ENCODE results near the gene LPCAT2. TPM values are rescaled to one million over a fixed set of nuclear protein-coding genes. Genes with fewer than 3 reads are reported as not detected.

Gene LPCAT2
- total and polyA plus RNA-seq, 2 donors (not counting 3 experiments of a cell fraction or from before 2014, with no cell fraction given): 64.5 to 72.9 TPM

DNA sequence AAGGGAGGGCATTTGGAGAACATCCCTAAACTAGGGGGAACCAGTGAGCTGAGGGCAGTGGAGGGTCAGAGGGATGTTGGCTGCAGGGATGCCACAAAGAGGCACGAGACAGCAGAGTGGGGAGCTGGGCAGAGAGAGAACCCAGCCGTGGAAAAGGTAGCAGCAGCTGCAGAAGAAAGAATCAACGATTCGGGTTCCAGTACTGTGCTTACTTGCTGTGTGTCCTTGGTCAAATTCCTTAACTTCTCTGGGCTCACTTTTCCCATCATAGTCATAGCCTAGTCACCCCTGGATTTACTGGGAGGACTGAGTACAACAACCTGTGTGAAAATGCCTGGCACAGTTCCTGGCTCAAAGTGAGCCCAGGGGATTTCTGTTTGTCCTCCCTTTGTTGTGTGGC lies 42.7 kb upstream of the LPCAT2 start:
- Histone ChIP-seq H3K36me3 (ENCODE audit: control insufficient read depth in 2 of 2, extremely low read depth in 1 of 2, insufficient read depth in 2 of 2, low read length in 2 of 2) (no peaks in the 10 kb centered on the region), H2AFZ (ENCODE audit: low read depth, low read length) (no peak overlapping the region), H3K79me2 (ENCODE audit: control insufficient read depth, insufficient read depth, low read length) (no peaks in the 10 kb centered on the region), H3K9me1 (replicated peaks; ENCODE audit: control insufficient read depth, extremely low read depth, insufficient read depth, low read length) (no peaks in the 10 kb centered on the region), H3K27ac (ENCODE audit: insufficient read depth, low read depth, low read length) (no peak overlapping the region), H3K9me3 (replicated peaks; ENCODE audit: control insufficient read depth, insufficient read depth, low read length) (no peaks in the 10 kb centered on the region), H3K9ac (replicated peaks; ENCODE audit: extremely low read depth, insufficient read depth, low read length) (no peak overlapping the region), H3K4me2 (ENCODE audit: insufficient read depth, low read length) (no peak overlapping the region), H3K27me3 (ENCODE audit: control insufficient read depth in 2 of 2, insufficient read depth in 2 of 2, low read length in 2 of 2) (peaks cover 0 to 3% of the 10 kb centered on the region in 2 experiments), H3K4me1 (ENCODE audit: control insufficient read depth, extremely low read depth, insufficient read depth, low read length) (peaks cover 9% of the 10 kb centered on the region), H3K4me3 (replicated peaks in 1 of 3; ENCODE audit: insufficient read depth in 1 of 3, low read depth in 1 of 3, low read length in 3 of 3) (no peak overlapping the region), H4K20me1 (replicated peaks; ENCODE audit: control insufficient read depth, extremely low read depth, insufficient read depth, low read length) (no peaks in the 10 kb centered on the region)
- intact Hi-C loops (cut with micrococcal nuclease): loop anchor here (10.0 kb wide), 1 partner anchor 1911 kb away; no protein-coding TSS in a partner anchor
- DNase-seq (ENCODE audit: low read depth, low spot score) (no peak), FAIRE-seq (no peak)
- TF ChIP-seq JUN (IDR thresholded peaks at IDR 0.05; ENCODE audit: borderline replicate concordance, insufficient read depth, insufficient read length, low read depth): no peak
- TF ChIP-seq, protein P1, sequence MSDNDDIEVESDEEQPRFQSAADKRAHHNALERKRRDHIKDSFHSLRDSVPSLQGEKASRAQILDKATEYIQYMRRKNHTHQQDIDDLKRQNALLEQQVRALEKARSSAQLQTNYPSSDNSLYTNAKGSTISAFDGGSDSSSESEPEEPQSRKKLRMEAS (IDR thresholded peaks at IDR 0.05; ENCODE audit: insufficient read depth, insufficient read length): no peak
- no peak for TF ChIP-seq POLR2AphosphoS5 (IDR thresholded peaks at IDR 0.05; ENCODE audit: insufficient read depth, low read depth, low read length)
- no peak for TF ChIP-seq GATA2 (IDR thresholded peaks at IDR 0.05; ENCODE audit: insufficient read depth, insufficient read length, low read depth, low read length)
- TF ChIP-seq EZH2 (IDR thresholded peaks at IDR 0.05; ENCODE audit: borderline replicate concordance, low read depth, low read length, severe bottlenecking): no peak
- no peak for TF ChIP-seq POLR2A (IDR thresholded peaks at IDR 0.05; ENCODE audit: low read depth, low read length)
- no peak for TF ChIP-seq MYC (IDR thresholded peaks at IDR 0.05; ENCODE audit: low read depth, low read length)
- no TSS peak for BruUV-seq (replicated peaks)
- ChIA-PET POLR2A (no interaction called here), CTCF (interaction anchor here (0.7 to 6.2 kb wide), 8 partner anchors 9 to 236 kb away, joined by 3 to 408 read pairs (median 6); no protein-coding TSS in a partner anchor)
- dilution Hi-C loops (cut with MboI; ENCODE audit: extremely low pct_ligation_motif_present, low sequenced_read_pairs): no loop called here

DNA sequence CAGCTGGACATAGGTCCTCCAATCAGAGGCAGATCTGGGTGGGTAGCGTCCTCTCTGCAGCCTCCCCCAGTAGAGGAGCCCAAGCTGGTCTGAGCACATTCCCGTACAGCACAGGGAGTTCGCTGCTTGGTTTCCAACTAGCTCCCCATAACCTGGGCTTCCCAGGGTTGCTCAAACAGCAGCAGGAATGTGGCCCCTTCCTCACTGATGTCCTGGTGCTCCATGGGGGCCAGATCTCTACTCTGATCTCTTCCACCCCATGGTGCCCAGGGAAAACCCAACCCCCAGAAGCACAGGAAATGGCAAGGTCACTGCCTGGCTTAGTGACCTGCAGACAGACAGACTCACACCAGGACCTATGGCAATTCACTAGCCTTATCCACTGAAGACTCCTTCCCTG lies 41.0 kb upstream of the LPCAT2 start:
- H3K4me1 ChIP-seq (ENCODE audit: control insufficient read depth, extremely low read depth, insufficient read depth, low read length): peaks cover 21% of the 10 kb centered on the region
- ChIA-PET POLR2A (no interaction called here), CTCF (interaction anchor here (1.1 to 3.1 kb wide), 3 partner anchors 231 to 237 kb away, joined by 3 to 15 read pairs (median 3); no protein-coding TSS in a partner anchor)
- BruUV-seq (replicated peaks): no TSS peak
- dilution Hi-C loops (cut with MboI; ENCODE audit: extremely low pct_ligation_motif_present, low sequenced_read_pairs) (no loop called here), intact Hi-C loops (cut with micrococcal nuclease) (loop anchor here (10.0 kb wide), 1 partner anchor 1913 kb away; no protein-coding TSS in a partner anchor)
- no peaks in the 10 kb centered on the region for H3K9me3 ChIP-seq (replicated peaks; ENCODE audit: control insufficient read depth, insufficient read depth, low read length)
- TF ChIP-seq FOS (IDR thresholded peaks at IDR 0.05; ENCODE audit: borderline replicate concordance, insufficient read depth, low read length) (no peak), GATA2 (IDR thresholded peaks at IDR 0.05; ENCODE audit: insufficient read depth, insufficient read length, low read depth, low read length) (no peak), EZH2 (IDR thresholded peaks at IDR 0.05; ENCODE audit: borderline replicate concordance, low read depth, low read length, severe bottlenecking) (no peak), JUN (IDR thresholded peaks at IDR 0.05; ENCODE audit: borderline replicate concordance, insufficient read depth, insufficient read length, low read depth) (no peak), MYC (IDR thresholded peaks at IDR 0.05; ENCODE audit: low read depth, low read length) (no peak), POLR2AphosphoS5 (IDR thresholded peaks at IDR 0.05; ENCODE audit: insufficient read depth, low read depth, low read length) (no peak), POLR2A (IDR thresholded peaks at IDR 0.05; ENCODE audit: low read depth, low read length) (no peak)
- TF ChIP-seq, protein P1 (IDR thresholded peaks at IDR 0.05; ENCODE audit: insufficient read depth, insufficient read length): no peak
- TF ChIP-seq, protein P2, sequence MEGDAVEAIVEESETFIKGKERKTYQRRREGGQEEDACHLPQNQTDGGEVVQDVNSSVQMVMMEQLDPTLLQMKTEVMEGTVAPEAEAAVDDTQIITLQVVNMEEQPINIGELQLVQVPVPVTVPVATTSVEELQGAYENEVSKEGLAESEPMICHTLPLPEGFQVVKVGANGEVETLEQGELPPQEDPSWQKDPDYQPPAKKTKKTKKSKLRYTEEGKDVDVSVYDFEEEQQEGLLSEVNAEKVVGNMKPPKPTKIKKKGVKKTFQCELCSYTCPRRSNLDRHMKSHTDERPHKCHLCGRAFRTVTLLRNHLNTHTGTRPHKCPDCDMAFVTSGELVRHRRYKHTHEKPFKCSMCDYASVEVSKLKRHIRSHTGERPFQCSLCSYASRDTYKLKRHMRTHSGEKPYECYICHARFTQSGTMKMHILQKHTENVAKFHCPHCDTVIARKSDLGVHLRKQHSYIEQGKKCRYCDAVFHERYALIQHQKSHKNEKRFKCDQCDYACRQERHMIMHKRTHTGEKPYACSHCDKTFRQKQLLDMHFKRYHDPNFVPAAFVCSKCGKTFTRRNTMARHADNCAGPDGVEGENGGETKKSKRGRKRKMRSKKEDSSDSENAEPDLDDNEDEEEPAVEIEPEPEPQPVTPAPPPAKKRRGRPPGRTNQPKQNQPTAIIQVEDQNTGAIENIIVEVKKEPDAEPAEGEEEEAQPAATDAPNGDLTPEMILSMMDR (IDR thresholded peaks at IDR 0.05; ENCODE audit: extremely low read depth in 1 of 2, insufficient read depth in 1 of 2, low read depth in 1 of 2, low read length in 2 of 2): no peak
- no peaks in the 10 kb centered on the region for H3K36me3 ChIP-seq (ENCODE audit: control insufficient read depth in 2 of 2, extremely low read depth in 1 of 2, insufficient read depth in 2 of 2, low read length in 2 of 2)
- no peak overlapping the region for H3K27ac ChIP-seq (ENCODE audit: insufficient read depth, low read depth, low read length)
- H3K9me1 ChIP-seq (replicated peaks; ENCODE audit: control insufficient read depth, extremely low read depth, insufficient read depth, low read length): no peaks in the 10 kb centered on the region
- no peak overlapping the region for H3K9ac ChIP-seq (replicated peaks; ENCODE audit: extremely low read depth, insufficient read depth, low read length)
- H2AFZ ChIP-seq (ENCODE audit: low read depth, low read length): no peak overlapping the region
- no peak overlapping the region for H3K4me2 ChIP-seq (ENCODE audit: insufficient read depth, low read length)
- no peaks in the 10 kb centered on the region for H3K79me2 ChIP-seq (ENCODE audit: control insufficient read depth, insufficient read depth, low read length)
- DNase-seq (ENCODE audit: low read depth, low spot score) (no peak), FAIRE-seq (no peak)
- no peak overlapping the region for H3K4me3 ChIP-seq (replicated peaks in 1 of 3; ENCODE audit: insufficient read depth in 1 of 3, low read depth in 1 of 3, low read length in 3 of 3)
- H4K20me1 ChIP-seq (replicated peaks; ENCODE audit: control insufficient read depth, extremely low read depth, insufficient read depth, low read length): no peaks in the 10 kb centered on the region
- no peaks in the 10 kb centered on the region for H3K27me3 ChIP-seq (ENCODE audit: control insufficient read depth in 2 of 2, insufficient read depth in 2 of 2, low read length in 2 of 2)
